H1 (cell line): ENCODE data around the gene B3GNT2.

Source experiments
- ASH2L ChIP-seq: fragments of 200-600, 300-600 bp; sonication (generic); IDR thresholded peaks from one replicate; pipeline ENCODE4 v1.7.1; 2017; ENCODE audit warnings: low read length
- HDAC6 ChIP-seq: IDR thresholded peaks from one replicate; pipeline ENCODE4 v1.7.1; 2012; ENCODE audit warnings: low read depth, mild to moderate bottlenecking, inconsistent platforms, low read length, moderate library complexity
- JUND ChIP-seq: IDR thresholded peaks from 2 replicates; pipeline ENCODE4 v1.6.1; 2011; ENCODE audit warnings: mild to moderate bottlenecking, improper control_type of control experiment, low read length
- KDM1A ChIP-seq: fragments of 200-600, 300-600 bp; sonication (generic); IDR thresholded peaks from 2 replicates; pipeline ENCODE4 v1.7.1; 2016; ENCODE audit warnings: mild to moderate bottlenecking, low read length, borderline replicate concordance
- KDM4A ChIP-seq: IDR thresholded peaks from one replicate; pipeline ENCODE4 v1.7.1; 2012; ENCODE audit warnings: low read depth, mild to moderate bottlenecking, moderate library complexity, low read length, inconsistent platforms; ENCODE audit not compliant: severe bottlenecking
- POLR2A ChIP-seq, 2 experiments: IDR thresholded peaks; 1 replicate in 1 of 2; 2 replicates in 1 of 2; pipeline ENCODE4 v1.6.1; 2011; ENCODE audit warnings: low read depth in 2 of 2, low read length in 2 of 2, mild to moderate bottlenecking in 2 of 2; ENCODE audit errors: control extremely low read depth in 1 of 2
- POLR2AphosphoS5 ChIP-seq: IDR thresholded peaks from 2 replicates; pipeline ENCODE4 v1.6.1; 2011; ENCODE audit warnings: low read depth, low read length
- SP1 ChIP-seq: IDR thresholded peaks from 2 replicates; pipeline ENCODE4 v1.6.1; 2011; ENCODE audit warnings: low read depth, low read length
- TF ChIP-seq, protein P1 (sequence below): IDR thresholded peaks from 2 replicates; pipeline ENCODE4 v1.6.1; 2011; ENCODE audit warnings: low read length, improper control_type of control experiment
- TF ChIP-seq, protein P2 (sequence below), 3 experiments: IDR thresholded peaks; 1 replicate in 2 of 3; 2 replicates in 1 of 3; pipeline versions ENCODE4 v1.5.1 to v1.6.1; 2011; ENCODE audit warnings: low read length in 3 of 3, mild to moderate bottlenecking in 3 of 3, inconsistent platforms in 2 of 3, low read depth in 1 of 3, moderate library complexity in 1 of 3; ENCODE audit not compliant: insufficient read depth in 1 of 3; ENCODE audit errors: control extremely low read depth in 1 of 3

DNA sequence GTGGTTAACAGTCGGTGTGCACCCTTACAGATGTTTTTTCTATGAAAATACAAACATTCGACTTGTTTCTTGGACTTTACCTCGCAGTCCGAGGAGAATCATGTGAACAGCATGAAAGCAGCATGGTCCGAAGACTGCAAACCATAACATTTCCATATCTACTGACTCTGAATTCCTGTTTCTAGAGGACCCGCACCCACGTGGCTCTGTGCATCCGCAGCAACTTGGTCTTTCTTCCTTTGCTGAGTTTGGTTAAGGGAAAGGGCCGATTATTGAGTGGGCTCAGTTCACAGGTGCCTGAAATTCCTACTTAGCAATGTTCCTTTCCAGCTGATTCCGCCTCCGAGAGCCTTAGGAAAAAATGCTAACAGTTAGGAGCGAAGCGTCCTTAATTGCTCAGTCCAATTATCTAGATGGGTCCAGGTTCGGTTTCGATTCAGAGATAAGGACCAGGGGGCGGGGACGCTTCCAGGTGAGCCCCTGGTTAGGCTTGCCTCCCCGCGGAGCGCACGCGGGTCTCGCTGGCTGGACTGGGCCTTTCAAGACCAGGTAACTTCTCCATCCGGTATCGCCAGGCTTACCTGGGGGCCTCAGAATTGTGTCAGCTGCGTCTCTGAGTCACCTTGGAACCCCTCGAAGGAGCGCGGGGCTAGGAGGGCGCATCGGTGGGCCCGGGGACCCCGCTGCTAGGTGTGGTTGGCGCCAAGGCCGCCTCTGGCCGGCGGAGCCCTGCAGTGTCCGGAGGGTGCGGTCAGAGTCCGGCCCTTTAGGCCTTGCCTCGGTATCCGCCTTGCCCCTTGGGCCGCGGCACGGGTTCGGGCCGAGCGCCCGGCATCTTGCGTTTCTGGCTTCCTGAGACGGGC, 1.1 kb upstream of the B3GNT2 start:
- TF ChIP-seq, protein P1, sequence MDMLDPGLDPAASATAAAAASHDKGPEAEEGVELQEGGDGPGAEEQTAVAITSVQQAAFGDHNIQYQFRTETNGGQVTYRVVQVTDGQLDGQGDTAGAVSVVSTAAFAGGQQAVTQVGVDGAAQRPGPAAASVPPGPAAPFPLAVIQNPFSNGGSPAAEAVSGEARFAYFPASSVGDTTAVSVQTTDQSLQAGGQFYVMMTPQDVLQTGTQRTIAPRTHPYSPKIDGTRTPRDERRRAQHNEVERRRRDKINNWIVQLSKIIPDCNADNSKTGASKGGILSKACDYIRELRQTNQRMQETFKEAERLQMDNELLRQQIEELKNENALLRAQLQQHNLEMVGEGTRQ = no peak
- TF ChIP-seq, protein P2, sequence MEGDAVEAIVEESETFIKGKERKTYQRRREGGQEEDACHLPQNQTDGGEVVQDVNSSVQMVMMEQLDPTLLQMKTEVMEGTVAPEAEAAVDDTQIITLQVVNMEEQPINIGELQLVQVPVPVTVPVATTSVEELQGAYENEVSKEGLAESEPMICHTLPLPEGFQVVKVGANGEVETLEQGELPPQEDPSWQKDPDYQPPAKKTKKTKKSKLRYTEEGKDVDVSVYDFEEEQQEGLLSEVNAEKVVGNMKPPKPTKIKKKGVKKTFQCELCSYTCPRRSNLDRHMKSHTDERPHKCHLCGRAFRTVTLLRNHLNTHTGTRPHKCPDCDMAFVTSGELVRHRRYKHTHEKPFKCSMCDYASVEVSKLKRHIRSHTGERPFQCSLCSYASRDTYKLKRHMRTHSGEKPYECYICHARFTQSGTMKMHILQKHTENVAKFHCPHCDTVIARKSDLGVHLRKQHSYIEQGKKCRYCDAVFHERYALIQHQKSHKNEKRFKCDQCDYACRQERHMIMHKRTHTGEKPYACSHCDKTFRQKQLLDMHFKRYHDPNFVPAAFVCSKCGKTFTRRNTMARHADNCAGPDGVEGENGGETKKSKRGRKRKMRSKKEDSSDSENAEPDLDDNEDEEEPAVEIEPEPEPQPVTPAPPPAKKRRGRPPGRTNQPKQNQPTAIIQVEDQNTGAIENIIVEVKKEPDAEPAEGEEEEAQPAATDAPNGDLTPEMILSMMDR (IDR thresholded peaks at IDR 0.05; ENCODE audit: control extremely low read depth in 1 of 3, insufficient read depth in 1 of 3, low read depth in 1 of 3, low read length in 3 of 3) = no peak
- no peak for TF ChIP-seq KDM1A
- TF ChIP-seq SP1 = no peak
- TF ChIP-seq JUND = no peak
- TF ChIP-seq HDAC6 = no peak
- TF ChIP-seq ASH2L = no peak
- no peak for TF ChIP-seq KDM4A
- no peak for TF ChIP-seq POLR2A (IDR thresholded peaks at IDR 0.05; ENCODE audit: control extremely low read depth in 1 of 2, low read depth in 2 of 2, low read length in 2 of 2)
- no peak for TF ChIP-seq POLR2AphosphoS5
